Measurements from ENCODE around the gene AQP3.
"Not testable (repeated sequence)": the region's sequence is repeated elsewhere in the genome, so short reads cannot be mapped to it uniquely, and the experiment has no call there.

The AQP3 gene

GRCh38 chr9:33464045-33464636, 16.7 kb upstream of the AQP3 start:
- no peak for DNase-seq

- DNase-seq, result no peak
These were observed 15.8 kb upstream of the AQP3 start for GRCh38 chr9:33463151-33463550.

- DNase-seq, result no peak
These were observed 14.1 kb upstream of the AQP3 start for GRCh38 chr9:33461492-33461891.

- DNase-seq, result no peak
These were observed 13.5 kb upstream of the AQP3 start for GRCh38 chr9:33460854-33461253.

- no peak for DNase-seq
These were observed 11.7 kb upstream of the AQP3 start for GRCh38 chr9:33459115-33459514.

- DNase-seq, result peak; percentile 63
These were observed 11.1 kb upstream of the AQP3 start for GRCh38 chr9:33458444-33458843.

- no peak for DNase-seq
These were observed 8.6 kb upstream of the AQP3 start for GRCh38 chr9:33455945-33456344.

- DNase-seq, result not testable (repeated sequence)
These were observed 8.1 kb upstream of the AQP3 start for GRCh38 chr9:33455456-33455855.

- not testable (repeated sequence) for DNase-seq
These were observed 7.3 kb upstream of the AQP3 start for GRCh38 chr9:33454661-33455026.

- DNase-seq, result no peak
These were observed 6.7 kb upstream of the AQP3 start for GRCh38 chr9:33453999-33454660.

GRCh38 chr9:33453286-33453860, 6.0 kb upstream of the AQP3 start:
- DNase-seq, result no peak

GRCh38 chr9:33452828-33453271, 5.5 kb upstream of the AQP3 start:
- DNase-seq, result peak; percentile 31

GRCh38 chr9:33450621-33451146, 3.3 kb upstream of the AQP3 start:
- DNase-seq, result no peak

GRCh38 chr9:33449715-33450114, 2.3 kb upstream of the AQP3 start:
- no peak for DNase-seq

GRCh38 chr9:33447799-33448553, 583 bp upstream of the AQP3 start:
- DNase-seq, result no peak

GRCh38 chr9:33446240-33446945, 1.0 kb downstream of the AQP3 start:
- DNase-seq, result no peak

- DNase-seq, result no peak
These were observed 1.8 kb downstream of the AQP3 start for GRCh38 chr9:33445389-33446239.

GRCh38 chr9:33443464-33444154, 3.8 kb downstream of the AQP3 start:
- DNase-seq, result no peak

- DNase-seq, result no peak
These were observed 4.3 kb downstream of the AQP3 start for GRCh38 chr9:33443047-33443446.

- no peak for DNase-seq
These were observed 5.3 kb downstream of the AQP3 start for GRCh38 chr9:33442125-33442524.

GRCh38 chr9:33440609-33441008, 6.8 kb downstream of the AQP3 start:
- no peak for DNase-seq
